Activated CD4-positive, alpha-beta T cell treated with anti-CD3 and anti-CD28 coated beads, Interleukin-2, amount 10 ng/mL, durations not matched to agents 7 days and 5 days (primary cell): ENCODE measurements around the gene ARHGEF7. TPM values are rescaled to one million over a fixed set of nuclear protein-coding genes. Genes with fewer than 3 reads are reported as not detected.
"Not testable (repeated sequence)": the region's sequence is repeated elsewhere in the genome, so short reads cannot be mapped to it uniquely, and the experiment has no call there.

Experiments
- CTCF ChIA-PET: fragments of 350-600 bp; sonication (Branson Sonifier 250); formaldehyde crosslinking; loops from one replicate; lab custom pipeline; 2021; ENCODE audit warnings: antibody characterized with exemption; lab: Charles Lee
- POLR2A ChIA-PET: fragments of 350-600 bp; sonication (Branson Sonifier 250); formaldehyde crosslinking; loops from one replicate; lab custom pipeline; 2021; ENCODE audit warnings: antibody characterized with exemption; lab: Charles Lee
- DNase-seq: peaks from one replicate; pipeline ENCODE4 v3.0.0-alpha.2; 2020
- H3K27ac Mint-ChIP-seq: one replicate; pipeline ENCODE4 v1.8.0; 2021; ENCODE audit warnings: mild to moderate bottlenecking, moderate library complexity, mixed read lengths
- H3K27me3 Mint-ChIP-seq: one replicate; pipeline ENCODE4 v1.8.0; 2021; ENCODE audit warnings: mixed read lengths
- H3K36me3 Mint-ChIP-seq: one replicate; pipeline ENCODE4 v1.8.0; 2021; ENCODE audit warnings: low read depth, mixed read lengths
- H3K4me1 Mint-ChIP-seq: one replicate; pipeline ENCODE4 v1.8.0; 2021; ENCODE audit warnings: mixed read lengths
- H3K4me3 Mint-ChIP-seq: one replicate; pipeline ENCODE4 v1.8.0; 2021; ENCODE audit warnings: mild to moderate bottlenecking, moderate library complexity, mixed read lengths
- H3K9me3 Mint-ChIP-seq: one replicate; pipeline ENCODE4 v1.8.0; 2021; ENCODE audit warnings: mixed read lengths
- total RNA-seq, 2 experiments: library from RNA; stranded (reverse); gene quantifications; one replicate each; pipeline ENCODE4 v1.2.3, GENCODE V29; 2021

ARHGEF7 gene
- total RNA-seq, 2 experiments from 2014 or later = 64.5 to 72.2 TPM

- H3K4me1 Mint-ChIP-seq, DNase-seq, H3K27ac Mint-ChIP-seq, POLR2A ChIA-PET, H3K9me3 Mint-ChIP-seq, H3K4me3 Mint-ChIP-seq, H3K27me3 Mint-ChIP-seq, H3K36me3 Mint-ChIP-seq, CTCF ChIA-PET: not testable (repeated sequence)
Observed at GRCh38 chr13:111082769-111083168, 32.3 kb upstream of the ARHGEF7 start.

GRCh38 chr13:111083693-111084092 lies 31.4 kb upstream of the ARHGEF7 start:
- CTCF ChIA-PET, H3K4me3 Mint-ChIP-seq, DNase-seq, H3K36me3 Mint-ChIP-seq, H3K9me3 Mint-ChIP-seq, POLR2A ChIA-PET, H3K27ac Mint-ChIP-seq, H3K4me1 Mint-ChIP-seq: not testable (repeated sequence)
- H3K27me3 Mint-ChIP-seq = peaks cover 13% of the 10 kb centered on the region

GRCh38 chr13:111090169-111090568 lies 24.9 kb upstream of the ARHGEF7 start:
- no peaks in the 10 kb centered on the region for H3K36me3 Mint-ChIP-seq

GRCh38 chr13:111092685-111093084 lies 22.4 kb upstream of the ARHGEF7 start:
- Mint-ChIP-seq H3K4me1 (no peaks in the 10 kb centered on the region), H3K27me3 (peaks cover 19% of the 10 kb centered on the region), H3K27ac (no peak overlapping the region), H3K4me3 (no peak overlapping the region), H3K36me3 (no peaks in the 10 kb centered on the region), H3K9me3 (no peaks in the 10 kb centered on the region)
- ChIA-PET POLR2A (no interaction called here), CTCF (no interaction called here)
- no peak for DNase-seq

More at GRCh38 chr13:111090169-111090568, 24.9 kb upstream of the ARHGEF7 start:
- POLR2A ChIA-PET = no interaction called here
- no peak overlapping the region for H3K4me3 Mint-ChIP-seq
- H3K9me3 Mint-ChIP-seq = no peaks in the 10 kb centered on the region
- no peaks in the 10 kb centered on the region for H3K4me1 Mint-ChIP-seq
- no peak for DNase-seq
- peaks cover 19% of the 10 kb centered on the region for H3K27me3 Mint-ChIP-seq
- CTCF ChIA-PET = no interaction called here
- H3K27ac Mint-ChIP-seq = no peak overlapping the region

- Mint-ChIP-seq H3K27ac (no peak overlapping the region), H3K9me3 (no peaks in the 10 kb centered on the region), H3K36me3 (no peaks in the 10 kb centered on the region), H3K4me1 (no peaks in the 10 kb centered on the region), H3K27me3 (peaks cover 21% of the 10 kb centered on the region), H3K4me3 (no peak overlapping the region)
- DNase-seq = no peak
- ChIA-PET CTCF (no interaction called here), POLR2A (no interaction called here)
Observed at GRCh38 chr13:111093136-111093535, 22.0 kb upstream of the ARHGEF7 start.

GRCh38 chr13:111093634-111094033 lies 21.5 kb upstream of the ARHGEF7 start:
- H3K4me3 Mint-ChIP-seq = no peak overlapping the region
- peaks cover 23% of the 10 kb centered on the region for H3K27me3 Mint-ChIP-seq

GRCh38 chr13:111095031-111095840 lies 19.9 kb upstream of the ARHGEF7 start:
- CTCF ChIA-PET = no interaction called here

More at GRCh38 chr13:111093634-111094033, 21.5 kb upstream of the ARHGEF7 start:
- H3K9me3 Mint-ChIP-seq = no peaks in the 10 kb centered on the region
- H3K4me1 Mint-ChIP-seq = no peaks in the 10 kb centered on the region
- H3K36me3 Mint-ChIP-seq = no peaks in the 10 kb centered on the region
- no peak for DNase-seq
- POLR2A ChIA-PET = no interaction called here
- CTCF ChIA-PET = no interaction called here
- H3K27ac Mint-ChIP-seq = no peak overlapping the region

GRCh38 chr13:111095911-111096501 lies 19.1 kb upstream of the ARHGEF7 start:
- peaks cover 27% of the 10 kb centered on the region for H3K27me3 Mint-ChIP-seq
- no peaks in the 10 kb centered on the region for H3K9me3 Mint-ChIP-seq
- POLR2A ChIA-PET = no interaction called here
- no peak for DNase-seq
- no peaks in the 10 kb centered on the region for H3K4me1 Mint-ChIP-seq
- H3K36me3 Mint-ChIP-seq = no peaks in the 10 kb centered on the region
- CTCF ChIA-PET = no interaction called here
- H3K27ac Mint-ChIP-seq = no peak overlapping the region
- no peak overlapping the region for H3K4me3 Mint-ChIP-seq

More at GRCh38 chr13:111095031-111095840, 19.9 kb upstream of the ARHGEF7 start:
- Mint-ChIP-seq H3K27ac (no peak overlapping the region), H3K4me3 (no peak overlapping the region), H3K4me1 (no peaks in the 10 kb centered on the region), H3K36me3 (no peaks in the 10 kb centered on the region), H3K9me3 (no peaks in the 10 kb centered on the region), H3K27me3 (peaks cover 27% of the 10 kb centered on the region)
- no peak for DNase-seq
- POLR2A ChIA-PET = no interaction called here

- Mint-ChIP-seq H3K27ac (no peak overlapping the region), H3K27me3 (peaks cover 45% of the 10 kb centered on the region), H3K4me3 (no peak overlapping the region), H3K4me1 (no peaks in the 10 kb centered on the region), H3K36me3 (no peaks in the 10 kb centered on the region), H3K9me3 (peaks cover 9% of the 10 kb centered on the region)
- no peak for DNase-seq
- CTCF ChIA-PET = no interaction called here
- POLR2A ChIA-PET = no interaction called here
Observed at GRCh38 chr13:111099290-111099689, 15.8 kb upstream of the ARHGEF7 start.

GRCh38 chr13:111110054-111110453 lies 5.1 kb upstream of the ARHGEF7 start:
- ChIA-PET POLR2A (no interaction called here), CTCF (no interaction called here)
- peaks cover 4% of the 10 kb centered on the region for H3K9me3 Mint-ChIP-seq
- H3K4me3 Mint-ChIP-seq = no peak overlapping the region
- H3K27ac Mint-ChIP-seq = no peak overlapping the region
- peaks cover 78% of the 10 kb centered on the region for H3K27me3 Mint-ChIP-seq
- no peak for DNase-seq
- peaks cover 11% of the 10 kb centered on the region for H3K4me1 Mint-ChIP-seq
- H3K36me3 Mint-ChIP-seq = peaks cover 3% of the 10 kb centered on the region

GRCh38 chr13:111111376-111111937 lies 3.7 kb upstream of the ARHGEF7 start:
- ChIA-PET POLR2A (no interaction called here), CTCF (no interaction called here)
- no peak for DNase-seq
- peaks cover 5% of the 10 kb centered on the region for H3K36me3 Mint-ChIP-seq
- H3K27me3 Mint-ChIP-seq = peaks cover 73% of the 10 kb centered on the region
- H3K4me3 Mint-ChIP-seq = no peak overlapping the region
- H3K4me1 Mint-ChIP-seq = peaks cover 16% of the 10 kb centered on the region
- H3K9me3 Mint-ChIP-seq = no peaks in the 10 kb centered on the region
- H3K27ac Mint-ChIP-seq = no peak overlapping the region

GRCh38 chr13:111112196-111112595 lies 2.9 kb upstream of the ARHGEF7 start:
- POLR2A ChIA-PET = no interaction called here
- peaks cover 5% of the 10 kb centered on the region for H3K36me3 Mint-ChIP-seq
- DNase-seq = no peak
- H3K27ac Mint-ChIP-seq = no peak overlapping the region
- H3K4me1 Mint-ChIP-seq = peaks cover 16% of the 10 kb centered on the region
- CTCF ChIA-PET = interaction anchor here (2.2 kb wide), 1 partner anchor 44 kb away, joined by 5 read pairs; no protein-coding TSS in a partner anchor
- H3K27me3 Mint-ChIP-seq = peaks cover 73% of the 10 kb centered on the region
- H3K4me3 Mint-ChIP-seq = no peak overlapping the region
- no peaks in the 10 kb centered on the region for H3K9me3 Mint-ChIP-seq

GRCh38 chr13:111114362-111115060 lies 599 bp upstream of the ARHGEF7 start:
- H3K27me3 Mint-ChIP-seq = peaks cover 85% of the 10 kb centered on the region
- peaks cover 14% of the 10 kb centered on the region for H3K4me1 Mint-ChIP-seq
- CTCF ChIA-PET = interaction anchor here (2.2 kb wide), 1 partner anchor 47 kb away, joined by 5 read pairs; no protein-coding TSS in a partner anchor
- peaks cover 5% of the 10 kb centered on the region for H3K36me3 Mint-ChIP-seq
- POLR2A ChIA-PET = no interaction called here
- peak; percentile 20 for DNase-seq
- no peaks in the 10 kb centered on the region for H3K9me3 Mint-ChIP-seq
- peak overlapping the region; percentile 68 for H3K27ac Mint-ChIP-seq
- peak overlapping the region; percentile 79 for H3K4me3 Mint-ChIP-seq
